Astrocyte of the cerebellum (primary cell): ENCODE results near the gene HBD.

Experiments used
- DNase-seq: peaks from one replicate; pipeline ENCODE4 v3.0.0-alpha.2; 2011; ENCODE audit warnings: low read depth
- H3K4me3 ChIP-seq: 2 replicates; pipeline ENCODE4 v1.5.1; 2011; ENCODE audit warnings: mild to moderate bottlenecking, low read depth, low read length, moderate library complexity
- in situ Hi-C: cut with HindIII; loops from 2 replicates; pipeline ENCODE4 v1.10.0; 2017; ENCODE audit warnings: low sequenced_read_pairs
- TF ChIP-seq, protein P1 (sequence below): IDR thresholded peaks from 2 replicates; pipeline ENCODE4 v1.5.1; 2012; ENCODE audit warnings: low read length, low read depth, moderate library complexity, mild to moderate bottlenecking; ENCODE audit errors: missing control alignments

HBD gene

DNA sequence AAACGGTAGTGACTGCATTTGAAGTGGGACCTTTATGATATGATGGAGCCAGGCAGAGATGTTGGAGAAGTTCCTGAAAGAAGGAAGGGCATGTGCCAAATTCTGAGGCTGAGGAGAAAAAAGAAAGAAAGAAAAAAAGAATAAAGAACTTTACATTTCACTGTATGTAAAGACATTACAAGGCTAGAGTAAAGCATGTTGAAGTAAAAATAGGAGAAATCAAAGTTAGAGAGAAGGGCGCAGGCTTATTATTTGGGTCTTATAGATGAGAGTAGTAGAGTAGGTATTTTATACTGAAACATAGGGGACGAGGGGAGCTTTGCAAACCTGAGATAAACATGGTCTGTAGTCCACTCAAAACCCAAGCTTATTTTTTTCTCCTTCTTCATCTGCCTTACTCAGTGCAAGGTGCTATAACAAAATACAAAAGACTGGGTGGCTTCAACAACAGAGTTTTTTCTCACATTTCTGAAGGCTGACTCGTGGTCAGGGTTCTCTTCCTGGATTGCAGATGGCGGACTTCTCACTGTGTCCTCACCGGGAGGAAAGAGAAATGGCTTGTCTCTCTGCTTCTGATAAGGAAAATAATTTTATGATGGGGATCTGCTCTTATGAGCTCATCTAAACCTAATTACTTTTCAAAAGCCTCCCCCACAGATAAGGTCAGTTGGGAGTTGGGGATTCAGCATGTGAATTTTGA lies 12.6 kb upstream of the HBD start:
- TF ChIP-seq, protein P1, sequence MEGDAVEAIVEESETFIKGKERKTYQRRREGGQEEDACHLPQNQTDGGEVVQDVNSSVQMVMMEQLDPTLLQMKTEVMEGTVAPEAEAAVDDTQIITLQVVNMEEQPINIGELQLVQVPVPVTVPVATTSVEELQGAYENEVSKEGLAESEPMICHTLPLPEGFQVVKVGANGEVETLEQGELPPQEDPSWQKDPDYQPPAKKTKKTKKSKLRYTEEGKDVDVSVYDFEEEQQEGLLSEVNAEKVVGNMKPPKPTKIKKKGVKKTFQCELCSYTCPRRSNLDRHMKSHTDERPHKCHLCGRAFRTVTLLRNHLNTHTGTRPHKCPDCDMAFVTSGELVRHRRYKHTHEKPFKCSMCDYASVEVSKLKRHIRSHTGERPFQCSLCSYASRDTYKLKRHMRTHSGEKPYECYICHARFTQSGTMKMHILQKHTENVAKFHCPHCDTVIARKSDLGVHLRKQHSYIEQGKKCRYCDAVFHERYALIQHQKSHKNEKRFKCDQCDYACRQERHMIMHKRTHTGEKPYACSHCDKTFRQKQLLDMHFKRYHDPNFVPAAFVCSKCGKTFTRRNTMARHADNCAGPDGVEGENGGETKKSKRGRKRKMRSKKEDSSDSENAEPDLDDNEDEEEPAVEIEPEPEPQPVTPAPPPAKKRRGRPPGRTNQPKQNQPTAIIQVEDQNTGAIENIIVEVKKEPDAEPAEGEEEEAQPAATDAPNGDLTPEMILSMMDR: no peak
- no peak for DNase-seq
- H3K4me3 ChIP-seq: no peak overlapping the region
- in situ Hi-C loops: no loop called here

- TF ChIP-seq, protein P1: no peak
- no peak overlapping the region for H3K4me3 ChIP-seq
- in situ Hi-C loops: no loop called here
- DNase-seq: no peak
Observed at GRCh38 chr11:5245155-5245554, 10.9 kb upstream of the HBD start.

GRCh38 chr11:5243816-5244180 lies 9.5 kb upstream of the HBD start:
- no peak overlapping the region for H3K4me3 ChIP-seq
- TF ChIP-seq, protein P1: no peak
- no peak for DNase-seq
- in situ Hi-C loops: no loop called here

- DNase-seq: no peak
- in situ Hi-C loops: no loop called here
- TF ChIP-seq, protein P1: no peak
- H3K4me3 ChIP-seq: no peak overlapping the region
Observed at GRCh38 chr11:5242933-5243815, 8.9 kb upstream of the HBD start.

GRCh38 chr11:5242208-5242607 lies 7.9 kb upstream of the HBD start:
- TF ChIP-seq, protein P1: no peak
- in situ Hi-C loops: no loop called here
- no peak overlapping the region for H3K4me3 ChIP-seq
- no peak for DNase-seq

DNA sequence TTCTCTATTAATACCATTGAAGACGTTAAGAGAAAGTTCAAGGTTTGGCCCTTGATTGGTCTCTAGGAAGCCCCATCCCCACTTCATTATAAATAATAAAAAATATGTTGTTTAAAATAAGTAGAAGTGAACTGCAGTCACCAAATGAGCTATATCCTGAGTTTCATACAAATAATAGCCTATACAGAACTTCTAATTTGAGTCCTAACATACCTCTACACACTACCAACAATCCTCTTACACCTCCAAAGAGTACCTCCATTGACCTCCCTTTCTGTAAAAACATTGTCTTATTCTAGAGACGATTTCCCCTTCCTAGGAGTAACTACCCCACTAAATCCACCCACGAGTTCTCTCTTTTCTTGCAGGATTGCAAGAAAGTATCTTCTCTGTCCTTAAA lies 7.2 kb upstream of the HBD start:
- TF ChIP-seq, protein P1: no peak
- in situ Hi-C loops: no loop called here
- no peak overlapping the region for H3K4me3 ChIP-seq
- no peak for DNase-seq
